HG03045 (cell line): ENCODE measurements around the gene GPR141.
A peak's percentile ranks its signal among the peaks of the same experiment; 100 is the strongest.

Experiments
- ATAC-seq: cut with Tn5 transposase; IDR thresholded peaks from one replicate; pipeline ENCODE4 v1.9.1; 2021; ENCODE audit warnings: mild to moderate bottlenecking, moderate library complexity; ENCODE audit not compliant: unreplicated experiment

Gene GPR141

DNA sequence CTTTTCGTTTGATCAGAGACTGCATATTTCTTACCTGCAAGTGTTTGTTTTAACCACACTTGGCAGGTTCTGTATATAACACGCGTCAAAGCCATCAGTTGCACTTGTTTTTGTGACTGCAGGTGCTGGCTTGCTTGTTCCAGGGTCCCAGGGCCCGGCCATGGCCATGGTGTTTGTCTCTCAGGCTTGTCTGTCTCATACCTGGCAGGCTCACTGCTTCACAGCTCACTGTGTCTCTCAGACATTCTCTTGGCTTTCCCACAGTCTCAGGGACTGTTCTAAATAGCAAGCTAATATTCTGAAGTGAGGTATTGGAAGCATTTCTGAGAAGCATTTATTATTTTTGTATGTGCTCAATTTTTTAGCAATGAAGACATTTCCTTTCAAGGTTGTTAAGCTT is 46.9 kb downstream of the GPR141 start:
- no peak for ATAC-seq

DNA sequence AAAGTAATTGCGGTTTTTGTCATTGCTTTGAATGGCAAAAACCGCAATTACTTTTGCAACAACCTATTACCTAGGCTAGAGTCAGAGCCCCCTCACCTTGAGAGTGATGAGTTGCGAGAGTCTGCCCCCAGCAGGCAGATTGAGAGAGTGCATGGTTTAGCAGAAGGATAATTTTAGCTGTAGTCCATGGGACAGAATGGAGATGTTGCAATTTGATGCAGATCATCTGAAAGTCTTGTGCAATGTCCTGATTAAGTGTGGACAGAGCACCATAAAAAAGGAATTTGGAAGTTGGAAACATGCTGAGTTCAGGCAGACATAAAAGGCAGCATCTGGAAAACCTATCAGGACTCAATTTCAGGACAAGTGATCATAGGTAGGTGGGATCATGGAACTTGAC is 48.7 kb downstream of the GPR141 start:
- ATAC-seq, result peak; percentile 57

DNA sequence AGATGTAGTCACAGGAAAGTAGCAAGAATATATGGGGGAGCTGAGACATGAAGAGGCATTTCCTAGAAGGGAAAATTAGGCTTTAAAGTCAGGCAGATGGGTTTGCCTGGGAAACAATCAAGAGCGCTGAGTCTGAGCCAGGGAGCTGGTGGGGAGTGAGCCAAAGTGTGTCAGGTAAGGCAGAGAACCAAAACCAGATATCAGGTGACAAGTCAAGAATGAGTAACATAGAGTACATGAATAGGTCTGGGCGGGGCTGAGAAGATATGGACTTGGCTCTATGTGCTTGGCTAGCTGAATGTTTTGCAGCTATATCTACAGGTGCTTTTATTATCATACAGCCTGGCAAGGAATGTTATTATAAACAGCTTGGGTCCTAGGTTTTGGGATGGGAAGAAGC is 49.3 kb downstream of the GPR141 start:
- ATAC-seq, result no peak

DNA sequence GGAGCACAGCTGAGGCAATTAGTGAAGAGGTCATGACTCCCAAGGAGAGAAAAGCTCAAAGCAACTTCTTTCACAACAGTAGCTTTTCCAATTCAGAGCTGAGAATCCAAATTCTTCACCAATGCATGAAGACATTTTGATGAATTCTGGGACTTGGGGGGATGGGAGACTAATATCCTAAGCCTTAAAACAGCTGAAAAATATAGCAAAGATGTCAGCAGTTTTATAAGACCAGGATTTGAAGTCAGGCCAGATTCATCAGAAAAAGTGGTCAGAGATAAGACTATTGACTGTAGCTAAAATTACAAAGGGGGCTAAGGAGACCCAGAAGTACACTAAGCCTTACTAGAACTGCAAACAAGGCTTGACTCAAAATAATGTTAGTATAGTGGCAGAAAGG is 51.6 kb downstream of the GPR141 start:
- ATAC-seq, result no peak

DNA sequence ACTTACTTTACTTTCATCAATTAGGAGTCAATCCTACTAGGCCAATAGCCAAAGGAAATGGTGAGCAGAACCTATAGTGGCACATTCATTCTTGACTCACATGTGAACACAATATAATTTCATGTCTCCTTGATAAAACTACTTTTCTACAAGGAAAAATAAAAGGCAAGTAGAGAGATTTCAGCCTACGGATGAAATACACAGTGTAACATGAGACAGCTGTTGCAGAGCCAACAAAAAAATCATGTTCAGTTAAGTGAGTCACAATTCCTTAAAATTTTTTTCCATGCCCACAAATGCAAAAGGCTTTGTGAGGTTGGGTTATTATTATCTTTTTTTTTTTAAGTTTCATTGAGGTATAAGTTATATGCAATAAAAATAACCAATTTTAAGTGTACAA is 54.8 kb downstream of the GPR141 start:
- no peak for ATAC-seq

DNA sequence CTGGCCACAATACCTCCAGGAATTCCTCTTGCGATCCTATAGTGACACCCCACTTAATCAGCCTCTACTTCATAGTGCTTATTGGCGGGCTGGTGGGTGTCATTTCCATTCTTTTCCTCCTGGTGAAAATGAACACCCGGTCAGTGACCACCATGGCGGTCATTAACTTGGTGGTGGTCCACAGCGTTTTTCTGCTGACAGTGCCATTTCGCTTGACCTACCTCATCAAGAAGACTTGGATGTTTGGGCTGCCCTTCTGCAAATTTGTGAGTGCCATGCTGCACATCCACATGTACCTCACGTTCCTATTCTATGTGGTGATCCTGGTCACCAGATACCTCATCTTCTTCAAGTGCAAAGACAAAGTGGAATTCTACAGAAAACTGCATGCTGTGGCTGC is 56.8 kb downstream of the GPR141 start:
- no peak for ATAC-seq

DNA sequence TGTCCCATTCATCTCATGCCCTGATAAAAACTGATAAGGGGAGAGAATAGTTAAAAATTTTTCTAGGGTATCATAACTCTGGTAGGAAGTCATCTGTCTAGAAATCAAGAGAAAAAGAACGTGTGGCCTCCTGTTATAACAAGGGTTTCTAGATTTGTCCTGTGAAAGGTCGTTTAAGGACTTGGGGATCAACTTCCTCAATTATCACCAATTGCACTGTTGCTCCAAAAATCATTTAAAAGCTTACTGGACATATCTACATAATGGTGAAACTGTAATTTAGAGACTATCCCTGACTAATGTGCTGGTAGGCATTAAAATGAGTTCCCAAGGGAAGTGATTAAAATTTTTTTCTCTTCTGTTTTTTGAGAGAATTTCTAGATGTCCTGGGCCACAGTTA is 58.2 kb downstream of the GPR141 start:
- no peak for ATAC-seq

DNA sequence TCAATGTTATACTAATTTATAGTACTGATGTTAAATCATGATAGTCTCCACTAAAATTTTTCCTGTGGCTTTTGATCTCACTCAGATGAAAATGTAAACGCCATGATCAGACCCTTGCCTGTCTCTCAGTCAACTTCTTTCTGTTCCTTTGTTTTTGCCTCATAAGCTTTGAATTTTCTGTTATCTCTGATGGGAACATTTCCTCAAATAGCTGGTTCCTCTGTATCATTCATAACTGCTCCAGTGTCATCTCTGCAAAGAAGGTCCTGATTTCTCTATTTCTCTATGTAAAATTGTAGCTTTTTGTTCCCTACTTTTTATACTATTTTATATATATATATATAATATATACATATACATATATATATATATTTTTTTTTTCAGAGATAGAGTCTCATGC is 67.5 kb downstream of the GPR141 start:
- ATAC-seq, result no peak

DNA sequence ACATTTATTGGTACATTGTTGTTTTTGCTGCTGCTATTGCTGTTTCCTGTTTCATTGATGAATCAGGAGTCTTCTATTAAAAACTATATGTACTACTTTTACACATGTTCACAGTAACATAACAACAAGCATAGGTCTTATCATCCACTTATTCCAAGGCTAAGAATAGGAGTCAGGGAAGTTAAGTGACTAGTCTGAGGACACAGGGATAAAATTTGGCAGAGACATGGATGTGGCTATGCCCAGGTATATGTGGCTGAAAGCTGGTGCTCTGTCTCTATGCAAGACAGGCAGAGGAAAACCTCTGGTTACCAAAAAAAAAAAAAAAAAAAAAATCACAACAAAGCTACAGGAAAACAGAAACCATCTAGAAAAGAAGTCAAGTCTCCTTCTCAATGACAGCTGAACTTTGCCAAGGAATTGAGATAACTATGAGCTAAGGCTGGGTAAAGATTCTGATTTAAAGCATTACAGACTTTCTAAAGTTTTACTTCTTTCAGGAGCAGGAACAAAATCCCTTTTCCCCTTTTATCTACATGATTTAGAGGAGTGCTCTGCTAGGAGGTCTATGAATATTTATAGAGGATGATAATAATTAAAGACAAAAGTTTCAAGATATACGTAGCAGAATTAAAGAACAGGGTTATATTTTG is 70.0 kb downstream of the GPR141 start:
- no peak for ATAC-seq

DNA sequence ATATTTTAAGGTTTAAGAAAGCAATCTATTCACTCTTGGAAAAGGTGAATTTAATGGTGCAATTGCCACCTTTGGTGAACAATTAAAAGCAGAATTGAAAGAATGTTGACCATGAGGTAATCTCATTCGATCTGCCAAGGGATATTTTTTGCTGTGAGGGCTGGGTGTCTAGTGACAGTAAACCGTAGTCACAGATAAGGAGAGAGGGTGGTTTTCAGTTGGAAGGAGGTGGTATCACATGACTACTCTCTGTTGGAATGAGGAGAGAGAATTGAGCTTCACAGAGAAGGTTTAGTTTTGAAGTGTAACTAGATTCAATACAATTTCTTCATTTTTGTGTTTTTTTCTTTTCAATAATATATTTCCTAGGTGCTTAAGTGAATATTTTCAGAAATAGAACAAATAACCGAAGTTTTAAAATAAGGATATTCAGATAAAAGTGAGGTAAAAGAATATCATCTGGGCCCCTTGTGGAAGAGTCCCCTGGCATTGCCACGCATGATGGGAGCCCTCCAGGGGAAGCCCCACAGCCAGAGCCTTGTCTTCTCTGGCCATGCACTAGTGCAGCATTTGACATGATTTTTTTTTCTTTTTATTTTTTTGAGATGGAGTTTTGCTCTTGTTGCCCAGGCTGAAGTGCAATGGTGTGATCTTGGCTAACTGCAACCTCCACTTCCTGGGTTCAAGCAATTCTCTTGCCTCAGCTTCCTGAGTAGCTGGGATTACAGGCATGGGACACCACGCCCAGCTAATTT is 73.4 kb downstream of the GPR141 start:
- ATAC-seq, result no peak

DNA sequence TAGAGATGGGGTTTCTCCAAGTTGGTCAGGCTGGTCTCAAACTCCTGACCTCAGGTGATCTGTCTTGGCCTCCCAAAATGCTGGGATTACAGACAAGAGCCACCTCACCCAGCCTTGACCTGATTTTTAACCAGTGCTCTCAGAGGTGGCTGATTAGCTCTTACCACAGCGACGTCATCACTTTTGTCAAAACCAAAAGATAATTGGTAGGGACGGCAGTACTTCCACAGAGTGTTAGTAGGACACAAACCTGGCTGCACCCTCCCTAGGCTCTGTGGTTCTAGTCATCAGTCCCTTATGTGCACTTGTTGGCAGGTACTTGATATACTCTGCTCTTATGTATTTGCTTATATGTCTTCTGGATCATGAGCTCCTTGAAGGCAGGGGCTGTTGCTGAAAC is 74.0 kb downstream of the GPR141 start:
- ATAC-seq, result no peak

DNA sequence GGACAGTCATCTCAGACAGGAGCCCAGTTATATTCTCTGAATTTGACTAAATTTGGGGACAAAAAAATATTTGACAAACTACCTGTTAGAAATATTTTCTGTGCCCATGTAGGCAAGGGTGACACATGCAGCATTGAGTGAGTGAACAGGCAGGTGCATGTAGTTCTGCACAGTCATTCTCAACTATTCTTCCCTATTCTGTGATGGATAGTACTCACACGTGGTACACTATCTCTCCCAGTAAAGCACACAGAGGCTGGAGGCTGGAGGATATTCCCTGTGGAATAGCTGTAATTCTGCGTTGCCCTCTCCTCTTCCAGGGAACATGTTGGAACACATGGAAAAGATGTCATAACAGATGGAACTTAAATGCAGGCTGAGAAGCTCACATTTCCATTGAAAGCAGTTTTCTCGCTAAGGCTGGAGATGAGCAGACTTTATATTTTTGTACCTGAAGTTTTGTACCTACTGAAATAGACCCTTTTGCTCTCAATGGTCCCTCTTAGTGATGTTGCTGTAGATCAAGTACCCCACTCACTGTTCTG is 75.0 kb downstream of the GPR141 start:
- ATAC-seq, result no peak

DNA sequence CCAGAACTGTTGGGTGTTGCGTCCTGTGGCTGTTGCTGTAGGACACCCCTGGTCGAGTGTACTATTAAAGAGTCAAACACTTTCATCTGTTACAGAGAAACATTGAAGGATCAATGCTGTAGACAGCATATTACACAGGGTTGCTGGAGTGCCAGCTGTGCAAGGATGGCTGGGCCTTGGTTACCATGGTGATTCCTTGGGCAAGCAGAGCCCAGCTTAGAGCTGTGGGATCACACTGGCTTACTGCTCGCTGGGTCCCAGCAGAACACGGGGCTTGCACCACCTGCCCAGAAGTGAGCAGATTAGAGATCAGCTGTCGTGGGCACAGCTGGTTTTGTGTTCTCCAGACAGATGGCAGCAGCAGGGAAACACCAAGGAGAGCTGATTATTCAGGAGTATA is 76.0 kb downstream of the GPR141 start:
- no peak for ATAC-seq

DNA sequence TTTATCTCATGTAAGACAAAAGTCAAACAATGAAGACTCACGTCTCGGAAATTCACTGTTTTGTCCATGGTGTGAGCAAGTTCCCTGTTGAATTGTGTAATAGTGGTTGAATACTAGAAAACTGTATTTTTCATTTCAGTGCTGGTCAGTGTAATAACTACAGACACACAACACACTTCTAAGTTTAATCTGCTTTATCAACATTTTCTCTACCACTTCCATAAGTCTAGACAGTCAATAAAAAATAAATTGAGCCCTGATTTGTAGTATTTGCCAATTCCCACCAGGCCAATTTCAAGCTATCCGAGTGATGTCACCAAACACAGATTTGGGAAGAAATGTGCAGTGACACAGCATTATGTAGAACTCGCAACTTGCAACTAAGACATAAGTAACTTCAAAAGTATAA is 81.9 kb downstream of the GPR141 start:
- no peak for ATAC-seq

DNA sequence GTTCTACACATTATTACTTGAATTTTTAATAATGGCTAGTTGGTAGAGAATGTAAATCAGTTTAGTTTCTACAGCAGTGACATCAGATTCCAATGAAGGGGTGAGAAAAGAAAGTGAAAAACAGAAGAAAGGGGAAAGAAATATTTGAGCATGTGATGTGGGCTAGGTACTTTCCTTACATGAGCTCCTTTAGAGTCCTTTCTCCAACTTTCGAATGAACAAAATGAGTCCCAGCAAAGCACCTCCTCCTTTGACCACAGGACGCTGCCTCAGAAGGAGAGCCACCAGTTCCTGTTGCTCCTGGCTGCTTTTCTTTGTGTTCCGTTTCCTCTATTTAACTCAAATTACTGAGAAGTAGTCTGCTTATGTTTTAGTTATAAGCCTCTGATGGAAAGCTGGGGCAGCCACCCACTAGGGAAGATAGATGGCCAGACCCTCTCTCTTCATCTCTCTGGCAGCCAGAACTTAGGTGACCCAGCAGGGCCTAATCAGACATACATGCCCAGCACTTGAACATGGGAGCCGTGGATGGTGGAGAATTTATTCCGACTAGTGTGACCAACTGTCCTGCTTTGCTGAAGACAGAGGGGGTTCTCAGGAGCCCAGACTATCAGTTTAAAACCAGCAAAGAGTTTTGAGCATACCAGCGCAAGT is 82.4 kb downstream of the GPR141 start:
- ATAC-seq, result peak; percentile 79

DNA sequence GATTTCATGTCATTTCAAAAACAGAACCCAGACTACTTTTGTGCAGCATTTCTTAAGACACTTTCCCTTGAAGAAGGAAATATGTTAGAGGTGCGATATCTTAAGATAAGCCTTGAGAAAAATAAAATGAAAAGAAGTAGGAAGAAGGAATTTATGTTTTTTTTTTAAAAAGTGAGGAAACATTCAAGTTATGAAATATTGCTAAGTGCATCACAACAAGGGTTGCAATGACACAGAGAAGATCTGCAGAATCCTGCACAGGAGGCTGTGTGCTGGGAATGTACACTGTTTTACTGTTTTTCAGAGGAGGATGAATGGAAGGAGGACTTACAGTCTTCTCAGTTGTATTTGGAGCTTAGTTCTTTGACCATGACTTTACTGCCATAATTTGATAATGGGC is 85.0 kb downstream of the GPR141 start:
- ATAC-seq, result no peak

DNA sequence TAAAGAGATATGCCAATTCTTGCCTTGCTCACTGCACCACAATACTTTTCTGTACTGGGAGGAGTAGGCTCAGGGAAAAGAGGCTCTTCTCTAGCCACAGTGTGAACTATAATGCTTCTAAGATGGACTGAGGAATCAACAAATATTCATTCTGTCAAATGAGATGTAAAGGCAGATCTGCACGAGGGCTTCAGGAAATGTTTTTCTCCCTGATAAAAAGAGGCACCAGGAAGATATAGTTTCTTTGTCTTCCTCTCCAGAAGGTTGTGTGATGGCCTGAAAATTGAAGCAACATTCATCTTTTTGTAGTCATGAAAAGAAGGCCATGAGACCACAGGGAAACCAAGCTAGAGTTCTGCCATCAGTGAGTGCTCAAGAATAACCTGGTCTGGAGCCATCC is 85.7 kb downstream of the GPR141 start:
- ATAC-seq, result no peak

DNA sequence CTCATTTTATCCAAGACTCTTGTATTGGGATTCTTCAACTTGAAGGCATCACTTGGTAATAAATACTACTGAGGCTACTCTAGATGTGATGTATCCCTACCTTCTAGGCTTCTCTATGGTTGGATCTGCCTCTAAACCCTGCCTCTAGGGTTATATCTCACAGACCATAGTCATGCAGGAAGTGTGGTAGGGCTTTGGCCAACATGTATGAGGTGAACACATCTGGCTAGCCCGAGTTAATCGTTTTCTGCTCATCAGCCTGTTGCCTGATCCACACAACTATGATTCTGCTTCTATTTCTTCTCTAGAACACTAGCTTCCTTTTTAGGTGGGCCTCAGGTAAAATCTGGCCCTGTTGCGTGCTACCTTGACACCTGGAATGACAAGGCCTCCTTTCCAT is 86.2 kb downstream of the GPR141 start:
- ATAC-seq, result no peak

DNA sequence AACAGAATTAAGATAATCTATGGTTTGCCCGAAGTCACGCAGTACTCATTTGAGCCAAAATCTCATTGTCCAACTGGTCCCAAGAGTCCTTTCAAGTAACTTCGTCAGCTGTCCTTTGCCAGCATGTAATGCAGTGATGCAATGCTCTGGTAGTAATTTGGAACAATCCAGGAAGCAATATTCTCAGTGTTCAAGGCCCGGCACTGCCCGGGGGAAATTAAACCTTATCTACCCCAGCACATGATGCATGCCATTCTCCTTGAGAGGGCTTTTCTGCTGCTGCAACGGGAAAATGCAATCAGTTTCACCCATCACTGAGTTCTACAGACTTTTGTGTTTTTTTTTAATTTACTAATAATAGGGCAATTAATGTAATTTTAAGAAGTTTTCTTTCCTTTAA is 87.3 kb downstream of the GPR141 start:
- ATAC-seq, result no peak

DNA sequence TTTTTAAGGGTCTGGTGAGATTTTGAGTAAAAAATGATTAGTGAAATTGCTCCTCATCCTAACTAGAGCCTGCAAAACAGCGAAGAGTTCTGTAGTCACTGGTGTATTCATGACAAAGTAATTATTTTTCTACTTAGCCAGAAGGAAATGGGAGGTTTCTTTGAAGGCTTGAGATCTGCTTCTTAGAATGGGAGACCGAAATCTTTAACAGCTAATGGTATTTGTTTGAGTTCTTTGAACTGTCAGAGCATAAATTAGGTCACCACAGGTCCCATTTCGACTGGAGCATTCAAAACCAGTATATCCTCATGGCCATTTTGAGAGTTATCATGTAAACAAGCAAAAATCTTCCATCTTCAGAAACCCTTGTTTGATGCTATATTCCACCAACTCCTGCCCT is 87.8 kb downstream of the GPR141 start:
- ATAC-seq, result no peak

DNA sequence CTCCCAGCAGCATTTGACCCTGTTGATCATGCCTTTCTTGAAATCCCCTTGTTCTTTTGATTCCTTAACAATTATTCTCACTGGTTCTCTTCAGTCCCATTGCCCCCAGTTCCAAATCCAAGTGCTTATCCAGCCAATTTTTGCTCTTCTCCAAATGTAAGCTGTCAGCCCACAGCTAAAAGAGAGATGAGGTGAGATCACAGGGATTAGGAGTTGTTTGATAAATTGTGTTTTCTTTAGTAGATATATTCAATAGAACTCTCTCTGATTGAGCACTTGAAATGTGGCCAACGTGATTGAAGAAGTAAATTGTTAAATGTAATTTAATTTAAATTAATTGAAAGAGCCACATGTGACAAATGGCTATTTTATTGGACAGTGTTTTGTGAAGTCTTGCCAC is 88.2 kb downstream of the GPR141 start:
- no peak for ATAC-seq

DNA sequence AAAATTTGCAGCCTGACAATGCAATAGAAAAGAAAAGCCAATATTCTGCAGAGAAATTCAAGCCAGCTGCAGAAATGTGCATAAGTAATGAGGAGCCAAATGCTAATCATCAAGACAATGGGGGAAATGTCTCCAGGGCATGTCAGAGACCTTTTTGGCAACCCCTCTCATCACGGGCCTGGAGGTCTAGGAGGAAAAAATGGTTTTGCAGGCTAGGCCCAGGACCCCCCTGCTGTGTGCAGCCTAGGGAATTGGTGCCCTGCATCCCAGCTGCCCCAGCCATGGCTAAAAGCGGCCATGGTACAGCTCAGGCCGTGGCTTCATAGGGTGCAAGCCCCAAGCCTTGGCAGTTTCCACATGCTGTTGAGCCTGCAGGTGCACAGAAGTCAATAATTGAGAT is 92.4 kb downstream of the GPR141 start:
- no peak for ATAC-seq
